Measurements from ENCODE around the gene AGO4. TPM values are rescaled to one million over a fixed set of nuclear protein-coding genes. Genes with fewer than 3 reads are reported as not detected.

AGO4 gene
- total and polyA plus RNA-seq, 2 donors from 2014 or later: 3.3 to 12.2 TPM

- intact Hi-C loops (cut with DNase I): no loop called here
- H3K27ac ChIP-seq (ENCODE audit: low read depth in 2 of 2, low read length in 2 of 2): no peak overlapping the region
Measured at GRCh38 chr1:35847935-35848565, 40.2 kb downstream of the AGO4 start.

DNA sequence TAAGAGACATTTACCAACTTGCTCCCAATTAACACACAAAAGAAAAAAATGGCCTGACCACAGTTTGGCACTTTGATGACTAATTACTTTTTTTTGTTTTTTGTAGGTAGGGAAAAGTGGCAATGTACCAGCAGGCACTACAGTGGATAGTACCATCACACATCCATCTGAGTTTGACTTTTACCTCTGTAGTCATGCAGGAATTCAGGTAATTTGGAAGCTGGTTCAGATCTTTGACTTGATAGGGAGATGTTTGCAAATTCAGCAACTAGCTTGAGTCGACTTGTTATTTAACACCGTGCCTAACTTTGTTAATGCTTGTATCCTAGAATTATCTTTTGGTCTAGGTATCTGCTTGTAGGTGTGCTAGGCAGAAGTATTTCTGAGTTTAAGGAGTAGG lies 42.2 kb downstream of the AGO4 start:
- Histone ChIP-seq H3K4me1 (ENCODE audit: control insufficient read depth in 2 of 3, insufficient read depth in 2 of 3, low read depth in 1 of 3, low read length in 3 of 3) (no peaks in the 10 kb centered on the region), H3K9me3 (ENCODE audit: control insufficient read depth in 2 of 3, insufficient read depth in 1 of 3, low read length in 3 of 3) (no peaks in the 10 kb centered on the region), H3K36me3 (ENCODE audit: control insufficient read depth in 2 of 3, insufficient read depth in 3 of 3, low read length in 3 of 3) (peaks cover 4 to 16% (median 13%) of the 10 kb centered on the region in 3 donors), H3K9ac (ENCODE audit: low read length in 3 of 3) (no peak overlapping the region), H3K4me3 (ENCODE audit: low read length in 3 of 3) (no peak overlapping the region), H3K27me3 (ENCODE audit: control insufficient read depth, insufficient read depth, low read length) (no peaks in the 10 kb centered on the region), H3K27ac (ENCODE audit: low read depth in 2 of 2, low read length in 2 of 2) (no peak overlapping the region)
- no peak for DNase-seq
- no peak for FAIRE-seq
- TF ChIP-seq, protein P1, sequence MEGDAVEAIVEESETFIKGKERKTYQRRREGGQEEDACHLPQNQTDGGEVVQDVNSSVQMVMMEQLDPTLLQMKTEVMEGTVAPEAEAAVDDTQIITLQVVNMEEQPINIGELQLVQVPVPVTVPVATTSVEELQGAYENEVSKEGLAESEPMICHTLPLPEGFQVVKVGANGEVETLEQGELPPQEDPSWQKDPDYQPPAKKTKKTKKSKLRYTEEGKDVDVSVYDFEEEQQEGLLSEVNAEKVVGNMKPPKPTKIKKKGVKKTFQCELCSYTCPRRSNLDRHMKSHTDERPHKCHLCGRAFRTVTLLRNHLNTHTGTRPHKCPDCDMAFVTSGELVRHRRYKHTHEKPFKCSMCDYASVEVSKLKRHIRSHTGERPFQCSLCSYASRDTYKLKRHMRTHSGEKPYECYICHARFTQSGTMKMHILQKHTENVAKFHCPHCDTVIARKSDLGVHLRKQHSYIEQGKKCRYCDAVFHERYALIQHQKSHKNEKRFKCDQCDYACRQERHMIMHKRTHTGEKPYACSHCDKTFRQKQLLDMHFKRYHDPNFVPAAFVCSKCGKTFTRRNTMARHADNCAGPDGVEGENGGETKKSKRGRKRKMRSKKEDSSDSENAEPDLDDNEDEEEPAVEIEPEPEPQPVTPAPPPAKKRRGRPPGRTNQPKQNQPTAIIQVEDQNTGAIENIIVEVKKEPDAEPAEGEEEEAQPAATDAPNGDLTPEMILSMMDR (IDR thresholded peaks at IDR 0.05; ENCODE audit: borderline replicate concordance, extremely low read depth, insufficient read depth): no peak
- intact Hi-C loops (cut with DNase I): no loop called here

More at GRCh38 chr1:35847935-35848565, 40.2 kb downstream of the AGO4 start:
- Histone ChIP-seq H3K27me3 (ENCODE audit: control insufficient read depth, insufficient read depth, low read length) (no peaks in the 10 kb centered on the region), H3K4me1 (ENCODE audit: control insufficient read depth in 2 of 3, insufficient read depth in 2 of 3, low read depth in 1 of 3, low read length in 3 of 3) (no peaks in the 10 kb centered on the region), H3K4me3 (ENCODE audit: low read length in 3 of 3) (no peak overlapping the region), H3K36me3 (ENCODE audit: control insufficient read depth in 2 of 3, insufficient read depth in 3 of 3, low read length in 3 of 3) (peaks cover 2 to 11% (median 6%) of the 10 kb centered on the region in 3 donors), H3K9me3 (ENCODE audit: control insufficient read depth in 2 of 3, insufficient read depth in 1 of 3, low read length in 3 of 3) (no peaks in the 10 kb centered on the region), H3K9ac (ENCODE audit: low read length in 3 of 3) (no peak overlapping the region)
- FAIRE-seq: no peak
- TF ChIP-seq, protein P1 (IDR thresholded peaks at IDR 0.05; ENCODE audit: borderline replicate concordance, extremely low read depth, insufficient read depth): no peak
- DNase-seq: no peak

DNA sequence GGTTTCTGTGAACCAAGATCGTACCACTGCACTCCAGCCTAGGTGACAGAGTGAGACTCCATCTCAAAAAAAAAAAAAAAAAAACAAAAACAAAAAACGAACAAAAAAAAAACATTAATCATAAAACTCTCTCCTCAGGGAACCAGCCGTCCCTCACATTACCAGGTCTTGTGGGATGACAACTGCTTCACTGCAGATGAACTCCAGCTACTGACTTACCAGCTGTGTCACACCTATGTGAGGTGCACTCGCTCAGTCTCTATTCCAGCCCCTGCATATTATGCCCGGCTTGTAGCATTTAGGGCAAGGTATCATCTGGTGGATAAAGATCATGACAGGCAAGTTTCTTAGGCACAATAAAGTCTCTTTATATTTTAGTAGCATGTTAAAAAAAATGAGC lies 42.9 kb downstream of the AGO4 start:
- no peak for DNase-seq
- no peak for FAIRE-seq
- Histone ChIP-seq H3K27me3 (ENCODE audit: control insufficient read depth, insufficient read depth, low read length) (no peaks in the 10 kb centered on the region), H3K9ac (ENCODE audit: low read length in 3 of 3) (no peak overlapping the region), H3K4me3 (ENCODE audit: low read length in 3 of 3) (no peak overlapping the region), H3K36me3 (ENCODE audit: control insufficient read depth in 2 of 3, insufficient read depth in 3 of 3, low read length in 3 of 3) (peaks cover 4 to 17% (median 13%) of the 10 kb centered on the region in 3 donors), H3K27ac (ENCODE audit: low read depth in 2 of 2, low read length in 2 of 2) (no peak overlapping the region), H3K4me1 (ENCODE audit: control insufficient read depth in 2 of 3, insufficient read depth in 2 of 3, low read depth in 1 of 3, low read length in 3 of 3) (no peaks in the 10 kb centered on the region), H3K9me3 (ENCODE audit: control insufficient read depth in 2 of 3, insufficient read depth in 1 of 3, low read length in 3 of 3) (no peaks in the 10 kb centered on the region)
- intact Hi-C loops (cut with DNase I): no loop called here
- TF ChIP-seq, protein P1 (IDR thresholded peaks at IDR 0.05; ENCODE audit: borderline replicate concordance, extremely low read depth, insufficient read depth): no peak

All from kidney (tissue), 14 donors.